Activated CD8-positive, alpha-beta T cell treated with anti-CD3 and anti-CD28 coated beads for 36 hours (primary cell): Measurements from ENCODE around the gene GRAMD2A. TPM values are rescaled to one million over a fixed set of nuclear protein-coding genes. Genes with fewer than 3 reads are reported as not detected.

Experiments
- ATAC-seq: fragments of 200-7000 bp; cut with Tn5 transposase; one replicate; pipeline ENCODE4 v1.10.0; 2021; ENCODE audit warnings: mild to moderate bottlenecking, moderate library complexity
- CTCF ChIA-PET: fragments of 350-600 bp; sonication (Branson Sonifier 250); formaldehyde crosslinking; loops from one replicate; lab custom pipeline; 2021; ENCODE audit warnings: antibody characterized with exemption; lab: Charles Lee
- POLR2A ChIA-PET: fragments of 350-600 bp; sonication (Branson Sonifier 250); formaldehyde crosslinking; loops from one replicate; lab custom pipeline; 2021; ENCODE audit warnings: antibody characterized with exemption; lab: Charles Lee
- DNase-seq: peaks from one replicate; pipeline ENCODE4 v3.0.0-alpha.2; 2020
- H3K27ac Mint-ChIP-seq: one replicate; pipeline ENCODE4 v1.8.0; 2021; ENCODE audit warnings: mild to moderate bottlenecking, mixed read lengths
- H3K27me3 Mint-ChIP-seq: one replicate; pipeline ENCODE4 v1.8.0; 2021; ENCODE audit warnings: mixed read lengths
- H3K36me3 Mint-ChIP-seq: one replicate; pipeline ENCODE4 v1.8.0; 2021; ENCODE audit warnings: low read depth, mixed read lengths
- H3K4me1 Mint-ChIP-seq: one replicate; pipeline ENCODE4 v1.8.0; 2021; ENCODE audit warnings: low read depth, mixed read lengths
- H3K4me3 Mint-ChIP-seq: one replicate; pipeline ENCODE4 v1.8.0; 2021; ENCODE audit warnings: mild to moderate bottlenecking, moderate library complexity, mixed read lengths
- H3K9me3 Mint-ChIP-seq: one replicate; pipeline ENCODE4 v1.8.0; 2021; ENCODE audit warnings: mixed read lengths
- intact Hi-C: fragments of 100-400 bp; cut with micrococcal nuclease; formaldehyde crosslinking; loops from one replicate; pipeline ENCODE4 v1.10.0; 2022
- total RNA-seq, 2 experiments: library from RNA; stranded (reverse); gene quantifications; one replicate each; pipeline ENCODE4 v1.2.3, GENCODE V29; 2021
- TF ChIP-seq, protein P1 (sequence below): fragments of 200-600 bp; IDR thresholded peaks from one replicate; pipeline ENCODE4 v1.8.0; 2022; ENCODE audit warnings: antibody characterized with exemption, mild to moderate bottlenecking

GRAMD2A gene
- total RNA-seq, 2 experiments from 2014 or later: not detected

- TF ChIP-seq, protein P1, sequence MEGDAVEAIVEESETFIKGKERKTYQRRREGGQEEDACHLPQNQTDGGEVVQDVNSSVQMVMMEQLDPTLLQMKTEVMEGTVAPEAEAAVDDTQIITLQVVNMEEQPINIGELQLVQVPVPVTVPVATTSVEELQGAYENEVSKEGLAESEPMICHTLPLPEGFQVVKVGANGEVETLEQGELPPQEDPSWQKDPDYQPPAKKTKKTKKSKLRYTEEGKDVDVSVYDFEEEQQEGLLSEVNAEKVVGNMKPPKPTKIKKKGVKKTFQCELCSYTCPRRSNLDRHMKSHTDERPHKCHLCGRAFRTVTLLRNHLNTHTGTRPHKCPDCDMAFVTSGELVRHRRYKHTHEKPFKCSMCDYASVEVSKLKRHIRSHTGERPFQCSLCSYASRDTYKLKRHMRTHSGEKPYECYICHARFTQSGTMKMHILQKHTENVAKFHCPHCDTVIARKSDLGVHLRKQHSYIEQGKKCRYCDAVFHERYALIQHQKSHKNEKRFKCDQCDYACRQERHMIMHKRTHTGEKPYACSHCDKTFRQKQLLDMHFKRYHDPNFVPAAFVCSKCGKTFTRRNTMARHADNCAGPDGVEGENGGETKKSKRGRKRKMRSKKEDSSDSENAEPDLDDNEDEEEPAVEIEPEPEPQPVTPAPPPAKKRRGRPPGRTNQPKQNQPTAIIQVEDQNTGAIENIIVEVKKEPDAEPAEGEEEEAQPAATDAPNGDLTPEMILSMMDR: no peak
- H3K27me3 Mint-ChIP-seq: no peaks in the 10 kb centered on the region
- intact Hi-C loops: no loop called here
- peak overlapping the region; percentile 89 for H3K4me3 Mint-ChIP-seq
- H3K4me1 Mint-ChIP-seq: peaks cover 33% of the 10 kb centered on the region
- DNase-seq (peak; percentile 42), ATAC-seq (peak; percentile 3)
- peak overlapping the region; percentile 78 for H3K27ac Mint-ChIP-seq
- no peaks in the 10 kb centered on the region for H3K9me3 Mint-ChIP-seq
- POLR2A ChIA-PET: interaction anchor here (1.6 kb wide), 1 partner anchor 122 kb away, joined by 4 read pairs; no protein-coding TSS in a partner anchor
- CTCF ChIA-PET: interaction anchor here (1.0 kb wide), 1 partner anchor 10 kb away, joined by 3 read pairs; no protein-coding TSS in a partner anchor
- no peaks in the 10 kb centered on the region for H3K36me3 Mint-ChIP-seq
These were observed 80.7 kb downstream of the GRAMD2A start for GRCh38 chr15:72116731-72117485.

DNA sequence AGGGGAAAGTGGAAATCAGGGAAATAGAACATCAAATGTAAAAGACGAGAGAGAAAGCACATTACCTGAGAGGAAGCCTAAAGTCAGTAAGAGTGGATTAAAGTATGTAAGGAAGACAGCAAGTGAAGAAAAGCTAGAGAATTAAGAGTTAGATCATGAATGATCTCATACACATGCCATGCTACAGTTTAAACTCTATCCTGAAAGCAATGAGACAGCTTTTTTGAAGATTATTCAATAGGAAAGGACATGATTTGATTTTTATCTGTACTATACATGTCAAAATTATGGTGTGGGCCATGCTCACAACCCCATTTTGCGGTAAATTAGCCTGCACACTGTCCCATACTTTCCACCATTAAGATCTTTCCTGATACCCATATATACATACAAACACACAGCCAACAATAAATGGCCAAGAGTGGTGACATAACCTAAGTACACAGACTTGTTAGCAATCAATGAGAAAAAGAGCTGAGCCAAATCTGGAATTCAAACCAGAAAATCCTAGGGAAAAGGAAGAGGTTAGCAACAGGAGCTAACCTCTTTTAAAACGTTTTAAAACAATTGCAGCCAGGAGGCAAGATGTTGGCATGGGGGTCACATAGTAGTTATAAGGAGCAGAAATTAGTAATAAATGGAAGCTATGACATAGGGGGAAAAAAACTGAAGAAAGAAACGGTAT, 84.1 kb downstream of the GRAMD2A start:
- Mint-ChIP-seq H3K27ac (no peak overlapping the region), H3K4me1 (peaks cover 23% of the 10 kb centered on the region), H3K4me3 (no peak overlapping the region), H3K27me3 (no peaks in the 10 kb centered on the region), H3K36me3 (no peaks in the 10 kb centered on the region), H3K9me3 (no peaks in the 10 kb centered on the region)
- no peak for DNase-seq
- no peak for ATAC-seq
- intact Hi-C loops: no loop called here
- POLR2A ChIA-PET: interaction anchor here (0.8 to 1.1 kb wide), 2 partner anchors 85 to 262 kb away, joined by 3 to 4 read pairs; partner anchors contain the start of gene GRAMD2A
- CTCF ChIA-PET: interaction anchor here (1.1 to 2.1 kb wide), 2 partner anchors 43 to 111 kb away, joined by 3 to 5 read pairs; no protein-coding TSS in a partner anchor
- TF ChIP-seq, protein P1: no peak

- TF ChIP-seq, protein P1: no peak
- H3K36me3 Mint-ChIP-seq: no peaks in the 10 kb centered on the region
- no peak overlapping the region for H3K4me3 Mint-ChIP-seq
- CTCF ChIA-PET: interaction anchor here (1.1 to 2.1 kb wide), 2 partner anchors 44 to 112 kb away, joined by 3 to 5 read pairs; no protein-coding TSS in a partner anchor
- DNase-seq (no peak), ATAC-seq (no peak)
- POLR2A ChIA-PET: no interaction called here
- peaks cover 27% of the 10 kb centered on the region for H3K4me1 Mint-ChIP-seq
- no peaks in the 10 kb centered on the region for H3K27me3 Mint-ChIP-seq
- no peak overlapping the region for H3K27ac Mint-ChIP-seq
- intact Hi-C loops: no loop called here
- no peaks in the 10 kb centered on the region for H3K9me3 Mint-ChIP-seq
These were observed 84.8 kb downstream of the GRAMD2A start for GRCh38 chr15:72112805-72113204.

DNA sequence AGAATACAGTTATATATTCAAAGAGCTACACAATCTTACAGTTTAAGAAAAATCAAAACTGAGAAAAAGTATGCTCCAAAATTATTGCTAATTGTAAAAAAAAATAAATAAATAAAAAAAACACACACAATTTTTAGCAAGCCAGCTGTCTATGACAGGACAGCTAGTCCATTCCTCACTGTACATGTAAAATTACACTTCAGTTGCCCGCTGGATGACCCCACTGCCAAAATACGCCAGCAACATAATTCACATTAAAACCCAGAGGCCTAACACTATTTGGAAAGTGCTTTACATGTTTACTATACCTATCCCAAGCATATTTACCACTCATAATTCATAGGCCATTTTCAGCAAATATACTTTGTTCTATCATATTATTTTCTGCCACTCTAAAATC, 85.5 kb downstream of the GRAMD2A start:
- Mint-ChIP-seq H3K27ac (no peak overlapping the region), H3K36me3 (no peaks in the 10 kb centered on the region), H3K27me3 (no peaks in the 10 kb centered on the region), H3K9me3 (no peaks in the 10 kb centered on the region), H3K4me1 (peaks cover 27% of the 10 kb centered on the region), H3K4me3 (no peak overlapping the region)
- intact Hi-C loops: no loop called here
- POLR2A ChIA-PET: no interaction called here
- TF ChIP-seq, protein P1: no peak
- DNase-seq (no peak), ATAC-seq (no peak)
- CTCF ChIA-PET: interaction anchor here (2.1 kb wide), 1 partner anchor 44 kb away, joined by 5 read pairs; no protein-coding TSS in a partner anchor

GRCh38 chr15:72110355-72110754, 87.2 kb downstream of the GRAMD2A start:
- DNase-seq (no peak), ATAC-seq (no peak)
- Mint-ChIP-seq H3K27ac (no peak overlapping the region), H3K9me3 (no peaks in the 10 kb centered on the region), H3K4me3 (no peak overlapping the region), H3K4me1 (peaks cover 16% of the 10 kb centered on the region), H3K36me3 (no peaks in the 10 kb centered on the region), H3K27me3 (no peaks in the 10 kb centered on the region)
- ChIA-PET POLR2A (no interaction called here), CTCF (no interaction called here)
- TF ChIP-seq, protein P1: no peak
- intact Hi-C loops: no loop called here
